ENCODE measurements around the gene CCDC106.

CCDC106 gene

GRCh38 chr19:55614711-55615542 is 33.1 kb upstream of the CCDC106 start:
- no peak for DNase-seq (ENCODE audit: extremely low read depth, low read depth)
- no peak overlapping the region for H3K4me3 ChIP-seq (replicated peaks; ENCODE audit: low read depth, low read length)
- TF ChIP-seq CTCF (IDR thresholded peaks at IDR 0.05; ENCODE audit: low read depth, low read length, missing control alignments), result no peak

GRCh38 chr19:55615543-55616394 is 32.2 kb upstream of the CCDC106 start:
- DNase-seq (ENCODE audit: extremely low read depth, low read depth), result no peak
- no peak overlapping the region for H3K4me3 ChIP-seq (replicated peaks; ENCODE audit: low read depth, low read length)
- TF ChIP-seq CTCF (IDR thresholded peaks at IDR 0.05; ENCODE audit: low read depth, low read length, missing control alignments), result no peak

GRCh38 chr19:55616395-55616875 is 31.6 kb upstream of the CCDC106 start:
- no peak for TF ChIP-seq CTCF (IDR thresholded peaks at IDR 0.05; ENCODE audit: low read depth, low read length, missing control alignments)
- no peak for DNase-seq (ENCODE audit: extremely low read depth, low read depth)
- H3K4me3 ChIP-seq (replicated peaks; ENCODE audit: low read depth, low read length), result no peak overlapping the region

- TF ChIP-seq CTCF (IDR thresholded peaks at IDR 0.05; ENCODE audit: low read depth, low read length, missing control alignments), result no peak
- DNase-seq (ENCODE audit: extremely low read depth, low read depth), result no peak
- no peak overlapping the region for H3K4me3 ChIP-seq (replicated peaks; ENCODE audit: low read depth, low read length)
Measured at GRCh38 chr19:55617426-55617825, 30.6 kb upstream of the CCDC106 start.

- H3K4me3 ChIP-seq (replicated peaks; ENCODE audit: low read depth, low read length), result no peak overlapping the region
- no peak for DNase-seq (ENCODE audit: extremely low read depth, low read depth)
- no peak for TF ChIP-seq CTCF (IDR thresholded peaks at IDR 0.05; ENCODE audit: low read depth, low read length, missing control alignments)
Measured at GRCh38 chr19:55618426-55618825, 29.6 kb upstream of the CCDC106 start.

GRCh38 chr19:55619286-55619685 is 28.7 kb upstream of the CCDC106 start:
- TF ChIP-seq CTCF (IDR thresholded peaks at IDR 0.05; ENCODE audit: low read depth, low read length, missing control alignments), result no peak
- H3K4me3 ChIP-seq (replicated peaks; ENCODE audit: low read depth, low read length), result no peak overlapping the region
- no peak for DNase-seq (ENCODE audit: extremely low read depth, low read depth)

All from HFF-Myc (cell line).